ENCODE data around the gene FKBP8. TPM values are rescaled to one million over a fixed set of nuclear protein-coding genes. Genes with fewer than 3 reads are reported as not detected.

Gene FKBP8
- total RNA-seq, 1 donor from 2014 or later: 220 TPM

GRCh38 chr19:18503337-18503970 is 39.9 kb downstream of the FKBP8 start:
- H3K9me3 Mint-ChIP-seq (ENCODE audit: low read depth): no peaks in the 10 kb centered on the region
- peaks cover 34% of the 10 kb centered on the region for H3K4me1 Mint-ChIP-seq (ENCODE audit: low read depth)
- no peak for TF ChIP-seq CTCF (IDR thresholded peaks at IDR 0.05; ENCODE audit: unreplicated experiment)
- no peaks in the 10 kb centered on the region for H3K36me3 Mint-ChIP-seq (ENCODE audit: insufficient read depth)
- H3K27ac Mint-ChIP-seq: no peak overlapping the region
- DNase-seq (ENCODE audit: low spot score, unreplicated experiment): no peak
- no peaks in the 10 kb centered on the region for H3K27me3 Mint-ChIP-seq
- no peak overlapping the region for H3K4me3 Mint-ChIP-seq (ENCODE audit: low read depth)

- no peak for TF ChIP-seq CTCF (IDR thresholded peaks at IDR 0.05; ENCODE audit: unreplicated experiment)
- peaks cover 30% of the 10 kb centered on the region for H3K4me1 Mint-ChIP-seq (ENCODE audit: low read depth)
- DNase-seq (ENCODE audit: low spot score, unreplicated experiment): no peak
- no peak overlapping the region for H3K27ac Mint-ChIP-seq
- no peaks in the 10 kb centered on the region for H3K36me3 Mint-ChIP-seq (ENCODE audit: insufficient read depth)
- H3K27me3 Mint-ChIP-seq: no peaks in the 10 kb centered on the region
- H3K9me3 Mint-ChIP-seq (ENCODE audit: low read depth): no peaks in the 10 kb centered on the region
- H3K4me3 Mint-ChIP-seq (ENCODE audit: low read depth): no peak overlapping the region
Measured at GRCh38 chr19:18502638-18503294, 40.6 kb downstream of the FKBP8 start.

GRCh38 chr19:18502246-18502637 is 41.1 kb downstream of the FKBP8 start:
- Mint-ChIP-seq H3K9me3 (ENCODE audit: low read depth) (no peaks in the 10 kb centered on the region), H3K27ac (no peak overlapping the region), H3K27me3 (no peaks in the 10 kb centered on the region), H3K4me3 (ENCODE audit: low read depth) (no peak overlapping the region), H3K36me3 (ENCODE audit: insufficient read depth) (no peaks in the 10 kb centered on the region), H3K4me1 (ENCODE audit: low read depth) (peaks cover 25% of the 10 kb centered on the region)
- DNase-seq (ENCODE audit: low spot score, unreplicated experiment): no peak
- TF ChIP-seq CTCF (IDR thresholded peaks at IDR 0.05; ENCODE audit: unreplicated experiment): no peak

- TF ChIP-seq CTCF (IDR thresholded peaks at IDR 0.05; ENCODE audit: unreplicated experiment): no peak
Measured at GRCh38 chr19:18501832-18502231, 41.5 kb downstream of the FKBP8 start.

GRCh38 chr19:18501351-18501750 is 42.0 kb downstream of the FKBP8 start:
- no peak overlapping the region for H3K27ac Mint-ChIP-seq
- H3K4me1 Mint-ChIP-seq (ENCODE audit: low read depth): peaks cover 18% of the 10 kb centered on the region
- H3K9me3 Mint-ChIP-seq (ENCODE audit: low read depth): no peaks in the 10 kb centered on the region
- H3K4me3 Mint-ChIP-seq (ENCODE audit: low read depth): no peak overlapping the region
- H3K36me3 Mint-ChIP-seq (ENCODE audit: insufficient read depth): no peaks in the 10 kb centered on the region
- TF ChIP-seq CTCF (IDR thresholded peaks at IDR 0.05; ENCODE audit: unreplicated experiment): no peak
- H3K27me3 Mint-ChIP-seq: no peaks in the 10 kb centered on the region
- no peak for DNase-seq (ENCODE audit: low spot score, unreplicated experiment)

More at GRCh38 chr19:18501832-18502231, 41.5 kb downstream of the FKBP8 start:
- Mint-ChIP-seq H3K36me3 (ENCODE audit: insufficient read depth) (no peaks in the 10 kb centered on the region), H3K9me3 (ENCODE audit: low read depth) (no peaks in the 10 kb centered on the region), H3K4me1 (ENCODE audit: low read depth) (peaks cover 21% of the 10 kb centered on the region), H3K27me3 (no peaks in the 10 kb centered on the region), H3K4me3 (ENCODE audit: low read depth) (no peak overlapping the region), H3K27ac (no peak overlapping the region)
- DNase-seq (ENCODE audit: low spot score, unreplicated experiment): no peak

All from progenitor cell of endocrine pancreas (in vitro differentiated cells).